RPMI7951 (cell line): Measurements from ENCODE around the gene EEFSEC. TPM values are rescaled to one million over a fixed set of nuclear protein-coding genes. Genes with fewer than 3 reads are reported as not detected.
A peak's percentile ranks its signal among the peaks of the same experiment; 100 is the strongest.

Experiments
- DNase-seq: peaks from one replicate; pipeline ENCODE4 v3.0.0-alpha.2; 2012; ENCODE audit warnings: low read depth
- total RNA-seq: library from RNA; depleted of rRNA; stranded (reverse); fragments of >200 nt; shearing (Covaris generic); gene quantifications from 2 replicates; pipeline ENCODE4 v1.2.3, GENCODE V29; 2014

The EEFSEC gene
- total RNA-seq, 1 experiment from 2014 or later, result 11.1 TPM

- no peak for DNase-seq
Observed at GRCh38 chr3:128330214-128330842, 177.0 kb downstream of the EEFSEC start.

GRCh38 chr3:128334086-128334645 lies 180.9 kb downstream of the EEFSEC start:
- DNase-seq, result no peak

GRCh38 chr3:128334766-128335165 lies 181.5 kb downstream of the EEFSEC start:
- DNase-seq, result no peak

- DNase-seq, result no peak
Observed at GRCh38 chr3:128335621-128336296, 182.5 kb downstream of the EEFSEC start.

- DNase-seq, result no peak
Observed at GRCh38 chr3:128336337-128337156, 183.3 kb downstream of the EEFSEC start.

GRCh38 chr3:128337305-128337704 lies 184.0 kb downstream of the EEFSEC start:
- no peak for DNase-seq

GRCh38 chr3:128338536-128339330 lies 185.5 kb downstream of the EEFSEC start:
- no peak for DNase-seq

- DNase-seq, result no peak
Observed at GRCh38 chr3:128339491-128340012, 186.3 kb downstream of the EEFSEC start.

- DNase-seq, result no peak
Observed at GRCh38 chr3:128340198-128340903, 187.1 kb downstream of the EEFSEC start.

- DNase-seq, result no peak
Observed at GRCh38 chr3:128340904-128341555, 187.7 kb downstream of the EEFSEC start.

GRCh38 chr3:128341659-128342395 lies 188.5 kb downstream of the EEFSEC start:
- DNase-seq, result no peak

GRCh38 chr3:128342701-128343180 lies 189.5 kb downstream of the EEFSEC start:
- DNase-seq, result no peak

GRCh38 chr3:128343287-128344051 lies 190.2 kb downstream of the EEFSEC start:
- peak; percentile 78 for DNase-seq

- no peak for DNase-seq
Observed at GRCh38 chr3:128344052-128344735, 190.9 kb downstream of the EEFSEC start.

- DNase-seq, result no peak
Observed at GRCh38 chr3:128345196-128345595, 191.9 kb downstream of the EEFSEC start.

- DNase-seq, result no peak
Observed at GRCh38 chr3:128346562-128346961, 193.3 kb downstream of the EEFSEC start.

GRCh38 chr3:128347282-128347681 lies 194.0 kb downstream of the EEFSEC start:
- DNase-seq, result no peak

- no peak for DNase-seq
Observed at GRCh38 chr3:128348075-128348474, 194.8 kb downstream of the EEFSEC start.
